ENCODE measurements around the gene CSGALNACT2.

Gene CSGALNACT2

GRCh38 chr10:43204943-43205671 lies 66.9 kb downstream of the CSGALNACT2 start:
- no peak for DNase-seq

- DNase-seq: no peak
Measured at GRCh38 chr10:43205681-43206390, 67.6 kb downstream of the CSGALNACT2 start.

GRCh38 chr10:43206391-43207235 lies 68.4 kb downstream of the CSGALNACT2 start:
- DNase-seq: no peak

GRCh38 chr10:43208147-43209073 lies 70.2 kb downstream of the CSGALNACT2 start:
- no peak for DNase-seq

- no peak for DNase-seq
Measured at GRCh38 chr10:43209074-43209455, 70.8 kb downstream of the CSGALNACT2 start.

- DNase-seq: no peak
Measured at GRCh38 chr10:43209651-43210141, 71.5 kb downstream of the CSGALNACT2 start.

GRCh38 chr10:43210556-43210955 lies 72.3 kb downstream of the CSGALNACT2 start:
- no peak for DNase-seq

- DNase-seq: no peak
Measured at GRCh38 chr10:43211030-43211429, 72.8 kb downstream of the CSGALNACT2 start.

GRCh38 chr10:43211431-43212042 lies 73.3 kb downstream of the CSGALNACT2 start:
- DNase-seq: no peak

GRCh38 chr10:43212043-43212721 lies 73.9 kb downstream of the CSGALNACT2 start:
- no peak for DNase-seq

- no peak for DNase-seq
Measured at GRCh38 chr10:43214071-43214955, 76.1 kb downstream of the CSGALNACT2 start.

- DNase-seq: no peak
Measured at GRCh38 chr10:43214956-43215561, 76.8 kb downstream of the CSGALNACT2 start.

GRCh38 chr10:43215758-43216455 lies 77.7 kb downstream of the CSGALNACT2 start:
- no peak for DNase-seq

GRCh38 chr10:43216931-43217562 lies 78.8 kb downstream of the CSGALNACT2 start:
- no peak for DNase-seq

GRCh38 chr10:43217563-43218205 lies 79.4 kb downstream of the CSGALNACT2 start:
- no peak for DNase-seq

- DNase-seq: no peak
Measured at GRCh38 chr10:43218206-43218950, 80.1 kb downstream of the CSGALNACT2 start.

Measured in NCI-H524 treated with DMSO at 0.1 percent for 48 hours (cell line).